Keratinocyte (primary cell): Measurements from ENCODE around the gene PIGL. TPM values are rescaled to one million over a fixed set of nuclear protein-coding genes. Genes with fewer than 3 reads are reported as not detected.
"Not testable (repeated sequence)": the region's sequence is repeated elsewhere in the genome, so short reads cannot be mapped to it uniquely, and the experiment has no call there.

ENCODE experiments used
- DNase-seq: peaks from one replicate; pipeline ENCODE4 v3.0.0-alpha.2; 2011; ENCODE audit warnings: low read depth, missing footprints, low spot score
- FAIRE-seq: peaks from 2 replicates; lab custom pipeline; 2011; peaks lifted over from hg19 to GRCh38; lab: Jason Lieb, UNC
- H2AFZ ChIP-seq: 2 replicates; pipeline ENCODE4 v1.6.0; 2012; ENCODE audit warnings: low read length, control low read depth, inconsistent platforms; ENCODE audit not compliant: control insufficient read depth
- H3K27ac ChIP-seq: 2 replicates; pipeline ENCODE4 v1.5.1; 2011; ENCODE audit warnings: low read length; ENCODE audit not compliant: control insufficient read depth, insufficient read depth
- H3K27me3 ChIP-seq: 3 replicates; pipeline ENCODE4 v1.6.0; 2011; ENCODE audit warnings: low read length; ENCODE audit not compliant: control insufficient read depth, insufficient read depth; ENCODE audit errors: extremely low read depth
- H3K36me3 ChIP-seq, 2 experiments: 2 replicates in 1 of 2; 3 replicates in 1 of 2; pipeline ENCODE4 v1.5.1; 2011; ENCODE audit warnings: low read length in 2 of 2, mild to moderate bottlenecking in 1 of 2; ENCODE audit not compliant: control insufficient read depth in 2 of 2, insufficient read depth in 2 of 2; ENCODE audit errors: extremely low read depth in 1 of 2
- H3K4me1 ChIP-seq: 3 replicates; pipeline ENCODE4 v1.5.1; 2011; ENCODE audit warnings: low read length; ENCODE audit not compliant: control insufficient read depth, insufficient read depth; ENCODE audit errors: extremely low read depth
- H3K4me2 ChIP-seq: 3 replicates; pipeline ENCODE4 v1.6.0; 2011; ENCODE audit warnings: low read depth, low read length; ENCODE audit not compliant: control insufficient read depth, insufficient read depth; ENCODE audit errors: extremely low read depth
- H3K4me3 ChIP-seq, 3 experiments: fragments of 200-600 bp in 1 of 3; sonication (generic) in 1 of 3; 2 replicates in 2 of 3; 3 replicates in 1 of 3; pipeline ENCODE4 v1.5.1; 2011 to 2016; ENCODE audit warnings: low read length in 3 of 3, mild to moderate bottlenecking in 3 of 3, control low read depth in 2 of 3, inconsistent platforms in 1 of 3, low read depth in 1 of 3, mixed read lengths in 1 of 3, mixed run types in 1 of 3, moderate library complexity in 1 of 3; ENCODE audit not compliant: control insufficient read depth in 2 of 3, insufficient read depth in 2 of 3; ENCODE audit errors: extremely low read depth in 1 of 3
- H3K79me2 ChIP-seq: 2 replicates; pipeline ENCODE4 v1.6.0; 2012; ENCODE audit warnings: low read length; ENCODE audit not compliant: control insufficient read depth, insufficient read depth
- H3K9ac ChIP-seq: 3 replicates; pipeline ENCODE4 v1.6.0; 2011; ENCODE audit warnings: low read length; ENCODE audit not compliant: control insufficient read depth, insufficient read depth; ENCODE audit errors: extremely low read depth
- H3K9me1 ChIP-seq: 3 replicates; pipeline ENCODE4 v1.6.0; 2011; ENCODE audit warnings: low read length; ENCODE audit not compliant: control insufficient read depth, insufficient read depth; ENCODE audit errors: extremely low read depth
- H3K9me3 ChIP-seq: 2 replicates; pipeline ENCODE4 v1.5.1; 2012; ENCODE audit warnings: low read depth, low read length; ENCODE audit not compliant: control insufficient read depth
- H4K20me1 ChIP-seq: 3 replicates; pipeline ENCODE4 v1.6.0; 2011; ENCODE audit warnings: low read length; ENCODE audit not compliant: control insufficient read depth, insufficient read depth; ENCODE audit errors: extremely low read depth
- EZH2 ChIP-seq: IDR thresholded peaks from one replicate; pipeline ENCODE4 v1.6.1; 2012; ENCODE audit warnings: inconsistent platforms, mild to moderate bottlenecking, low read length, moderate library complexity
- dilution Hi-C: fragments of 300-500 bp; cut with MboI; formaldehyde crosslinking; loops from one replicate; pipeline ENCODE4 v1.7.0; 2020; ENCODE audit warnings: low sequenced_read_pairs; ENCODE audit not compliant: extremely low pct_ligation_motif_present
- polyA plus RNA-seq, 5 experiments: library from polyadenylated mRNA; depleted of rRNA in 3 of 5; stranded (reverse) in 3 of 5; stranded (forward) in 1 of 5; unstranded in 1 of 5; fragments of >200 nt; gene quantifications; 1 replicate in 1 of 5; 2 replicates in 3 of 5; 3 replicates in 1 of 5; pipeline versions ENCODE4 v1.2.1 to v1.2.3, GENCODE V29; 2011 to 2012; ENCODE audit warnings: missing spikeins in 2 of 5, low read depth in 1 of 5, low replicate concordance in 1 of 5
- TF ChIP-seq, protein P1 (sequence below), 3 experiments: IDR thresholded peaks in 1 of 3; conservative IDR thresholded peaks in 1 of 3; optimal IDR thresholded peaks in 1 of 3; 2 replicates in 2 of 3; 3 replicates in 1 of 3; pipeline versions ENCODE3 to v1.5.1; 2011; ENCODE audit warnings: low read length in 3 of 3, mild to moderate bottlenecking in 3 of 3, moderate library complexity in 2 of 3, control low read depth in 1 of 3, inconsistent platforms in 1 of 3; ENCODE audit not compliant: insufficient read depth in 2 of 3; ENCODE audit errors: extremely low read depth in 1 of 3

Gene PIGL
- polyA plus RNA-seq, 1 donor (not counting 4 experiments of a cell fraction or from before 2014, with no cell fraction given), result 21.5 TPM

GRCh38 chr17:16306211-16306610 lies 89.2 kb downstream of the PIGL start:
- Histone ChIP-seq H2AFZ (no peak overlapping the region), H3K27ac (no peak overlapping the region), H3K27me3 (no peaks in the 10 kb centered on the region), H3K4me2 (no peak overlapping the region), H3K9ac (no peak overlapping the region), H3K9me3 (no peaks in the 10 kb centered on the region), H3K4me3 (no peak overlapping the region), H4K20me1 (no peaks in the 10 kb centered on the region), H3K36me3 (peaks cover 0 to 4% of the 10 kb centered on the region in 2 experiments), H3K9me1 (no peaks in the 10 kb centered on the region), H3K4me1 (peaks cover 7% of the 10 kb centered on the region), H3K79me2 (no peaks in the 10 kb centered on the region)
- FAIRE-seq, result no peak
- dilution Hi-C loops, result no loop called here
- DNase-seq, result no peak
- TF ChIP-seq, protein P1, sequence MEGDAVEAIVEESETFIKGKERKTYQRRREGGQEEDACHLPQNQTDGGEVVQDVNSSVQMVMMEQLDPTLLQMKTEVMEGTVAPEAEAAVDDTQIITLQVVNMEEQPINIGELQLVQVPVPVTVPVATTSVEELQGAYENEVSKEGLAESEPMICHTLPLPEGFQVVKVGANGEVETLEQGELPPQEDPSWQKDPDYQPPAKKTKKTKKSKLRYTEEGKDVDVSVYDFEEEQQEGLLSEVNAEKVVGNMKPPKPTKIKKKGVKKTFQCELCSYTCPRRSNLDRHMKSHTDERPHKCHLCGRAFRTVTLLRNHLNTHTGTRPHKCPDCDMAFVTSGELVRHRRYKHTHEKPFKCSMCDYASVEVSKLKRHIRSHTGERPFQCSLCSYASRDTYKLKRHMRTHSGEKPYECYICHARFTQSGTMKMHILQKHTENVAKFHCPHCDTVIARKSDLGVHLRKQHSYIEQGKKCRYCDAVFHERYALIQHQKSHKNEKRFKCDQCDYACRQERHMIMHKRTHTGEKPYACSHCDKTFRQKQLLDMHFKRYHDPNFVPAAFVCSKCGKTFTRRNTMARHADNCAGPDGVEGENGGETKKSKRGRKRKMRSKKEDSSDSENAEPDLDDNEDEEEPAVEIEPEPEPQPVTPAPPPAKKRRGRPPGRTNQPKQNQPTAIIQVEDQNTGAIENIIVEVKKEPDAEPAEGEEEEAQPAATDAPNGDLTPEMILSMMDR (optimal IDR thresholded peaks at IDR 0.05 in 1 of 3, IDR thresholded peaks at IDR 0.05 in 1 of 3, conservative IDR thresholded peaks at IDR 0.05 in 1 of 3; ENCODE audit: extremely low read depth in 1 of 3, insufficient read depth in 2 of 3, low read length in 3 of 3), result no peak
- no peak for TF ChIP-seq EZH2

- H3K9me1 ChIP-seq, H2AFZ ChIP-seq, FAIRE-seq, H3K4me3 ChIP-seq, H3K27me3 ChIP-seq, H3K9me3 ChIP-seq, H3K4me2 ChIP-seq, H3K4me1 ChIP-seq, H3K9ac ChIP-seq, dilution Hi-C loops, H4K20me1 ChIP-seq, H3K27ac ChIP-seq, DNase-seq, H3K36me3 ChIP-seq, H3K79me2 ChIP-seq: not testable (repeated sequence)
Measured at GRCh38 chr17:16312061-16312460, 95.1 kb downstream of the PIGL start.
